NCI-H510A (cell line): ENCODE results near the gene ARHGAP15.

Experiments used
- DNase-seq: peaks from one replicate; lab custom pipeline; 2025; lab: John Stamatoyannopoulos, UW

ARHGAP15 gene

DNA sequence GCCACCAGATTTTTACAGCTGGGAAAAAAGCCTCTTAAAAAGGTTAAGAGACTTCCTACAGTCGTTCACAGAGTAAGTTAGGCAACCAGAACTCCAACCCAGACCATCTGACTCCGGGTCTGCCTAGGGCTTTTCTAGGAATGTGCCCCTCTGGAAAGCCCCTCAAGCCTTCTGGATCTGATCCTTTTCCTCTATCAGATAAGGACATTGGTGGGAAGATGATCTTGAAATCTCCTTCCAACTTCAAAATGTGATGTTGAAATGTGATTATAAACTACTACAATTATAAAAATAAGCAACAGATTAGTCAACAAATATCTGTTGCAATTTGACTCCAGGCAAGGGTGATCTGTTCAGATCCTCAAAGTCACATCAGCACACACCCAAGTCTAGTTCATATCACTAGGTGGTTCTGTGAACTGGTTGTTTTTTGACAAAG lies 270.4 kb downstream of the ARHGAP15 start:
- no peak for DNase-seq

DNA sequence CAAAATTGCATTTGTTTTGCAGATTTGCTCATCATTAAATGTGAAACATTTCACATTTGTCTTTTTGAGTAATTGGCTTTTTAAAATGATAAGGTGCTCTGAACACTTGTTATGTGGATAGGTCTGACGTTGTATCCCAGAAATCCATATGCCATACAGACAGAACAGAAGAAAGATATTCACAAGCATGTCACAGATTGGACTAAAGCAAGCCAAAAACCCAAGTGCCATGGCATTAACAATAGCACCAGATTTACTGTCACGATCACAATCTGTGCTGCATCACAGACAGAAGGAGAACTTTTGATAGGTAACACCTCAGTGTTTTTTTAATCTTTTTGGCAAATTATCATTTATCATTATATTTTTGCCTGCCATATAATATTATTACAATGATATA lies 272.6 kb downstream of the ARHGAP15 start:
- DNase-seq = no peak

DNA sequence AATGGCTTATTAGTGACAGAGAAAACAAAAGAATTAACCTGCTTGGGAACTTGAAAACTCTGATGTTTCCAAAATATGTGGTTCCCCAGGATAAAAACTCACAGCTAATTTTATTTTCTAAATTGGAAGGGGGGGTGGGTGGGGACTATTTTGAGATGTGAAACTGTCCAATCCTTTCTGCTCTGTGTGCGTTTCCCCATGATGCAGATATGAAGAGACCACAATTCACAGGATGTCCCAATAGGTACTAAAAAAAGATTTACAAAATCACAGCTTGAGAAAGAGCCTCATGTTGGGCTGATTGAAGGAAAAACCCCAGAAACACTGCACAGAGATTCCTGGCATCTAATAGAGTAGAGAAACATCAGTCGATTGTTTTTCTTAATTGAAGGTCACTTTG lies 273.2 kb downstream of the ARHGAP15 start:
- DNase-seq = no peak

DNA sequence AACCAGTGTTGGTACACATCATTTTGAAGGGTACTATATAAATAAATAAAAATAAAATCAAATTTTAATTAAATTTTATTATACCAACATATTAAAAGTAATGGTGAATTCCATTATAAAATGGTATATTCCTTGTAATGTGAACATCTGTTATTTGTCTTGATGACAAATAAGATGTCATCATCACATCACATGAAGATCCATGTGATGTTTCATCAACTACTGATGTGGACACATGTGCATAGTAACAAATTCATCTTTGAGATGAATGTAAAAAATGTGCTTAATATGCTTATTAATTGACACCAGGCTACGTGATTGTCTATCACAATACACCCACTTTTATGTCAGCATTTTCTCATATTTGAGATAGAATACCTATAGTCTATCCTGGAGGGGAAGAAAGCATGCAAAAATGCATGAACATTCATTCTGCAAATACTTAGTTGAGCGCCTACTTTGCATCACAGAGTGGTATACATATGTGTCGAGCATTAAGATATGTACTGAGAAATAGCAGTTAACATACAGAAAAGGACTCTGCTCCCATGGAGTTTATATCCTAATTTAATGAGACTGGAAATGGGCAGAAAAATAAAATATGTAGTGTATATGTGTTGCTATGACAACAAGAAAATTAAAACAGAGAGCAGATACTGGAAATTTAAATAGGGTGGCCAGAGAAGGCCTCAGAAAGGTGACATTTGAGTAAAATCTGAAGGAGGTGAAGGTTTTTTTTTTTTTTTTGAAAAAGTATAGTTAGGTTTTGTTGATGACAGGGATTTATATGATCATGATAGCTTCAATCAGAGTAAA lies 281.1 kb downstream of the ARHGAP15 start:
- DNase-seq = no peak

DNA sequence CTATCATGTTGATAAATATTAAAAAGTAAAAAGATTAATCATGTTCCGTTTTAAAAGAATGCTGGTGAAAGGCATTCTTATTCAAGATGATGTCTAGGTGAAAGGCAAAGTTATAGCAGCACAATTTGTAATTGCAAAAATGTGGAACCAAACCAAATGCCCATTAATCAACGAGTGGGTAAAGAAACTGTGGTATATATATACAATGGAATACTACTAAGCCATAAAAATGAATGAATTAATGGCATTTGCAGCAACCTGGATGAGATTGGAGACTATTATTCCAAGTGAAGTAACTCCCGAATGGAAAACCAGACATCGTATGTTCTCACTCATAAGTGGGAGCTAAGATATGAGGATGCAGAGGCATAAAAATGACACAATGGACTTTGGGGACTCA lies 286.4 kb downstream of the ARHGAP15 start:
- DNase-seq = no peak

DNA sequence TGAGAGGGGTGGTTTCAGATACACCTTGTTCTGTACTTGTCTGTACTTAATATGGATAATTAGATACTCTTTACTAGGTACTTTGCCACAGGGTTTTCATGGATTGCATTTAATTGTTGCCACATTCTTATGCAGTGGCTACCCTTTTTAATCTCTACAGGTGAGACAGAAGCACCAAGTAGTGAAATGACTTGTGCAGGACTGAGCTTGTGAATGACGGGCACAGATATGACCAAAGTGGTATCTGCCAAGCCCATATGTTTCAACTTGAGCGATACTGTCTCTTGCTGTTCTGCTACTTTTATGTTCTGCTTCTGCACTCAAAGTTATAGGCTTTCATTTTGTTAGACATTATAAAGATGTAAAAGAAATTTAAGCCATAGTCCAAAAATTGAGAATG lies 288.2 kb downstream of the ARHGAP15 start:
- DNase-seq = no peak

DNA sequence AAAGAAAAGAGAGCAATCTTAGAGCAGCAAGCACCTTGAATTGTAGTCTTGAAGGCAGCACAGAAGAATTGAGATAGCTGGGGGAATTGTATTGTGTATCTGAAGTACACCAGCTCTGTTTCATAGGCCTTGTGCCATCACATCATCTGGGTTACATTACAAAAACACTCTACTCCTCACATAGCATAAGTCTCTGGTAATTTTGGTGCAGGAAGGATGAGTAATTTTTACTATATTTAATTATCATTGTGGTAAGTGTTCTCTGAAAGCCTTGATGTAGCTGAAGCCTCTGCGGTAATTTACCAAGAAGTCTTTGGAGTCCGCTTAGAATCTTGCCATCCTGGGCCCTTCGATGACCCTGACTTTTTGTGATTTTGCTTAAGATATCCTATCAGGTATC lies 291.1 kb downstream of the ARHGAP15 start:
- no peak for DNase-seq

DNA sequence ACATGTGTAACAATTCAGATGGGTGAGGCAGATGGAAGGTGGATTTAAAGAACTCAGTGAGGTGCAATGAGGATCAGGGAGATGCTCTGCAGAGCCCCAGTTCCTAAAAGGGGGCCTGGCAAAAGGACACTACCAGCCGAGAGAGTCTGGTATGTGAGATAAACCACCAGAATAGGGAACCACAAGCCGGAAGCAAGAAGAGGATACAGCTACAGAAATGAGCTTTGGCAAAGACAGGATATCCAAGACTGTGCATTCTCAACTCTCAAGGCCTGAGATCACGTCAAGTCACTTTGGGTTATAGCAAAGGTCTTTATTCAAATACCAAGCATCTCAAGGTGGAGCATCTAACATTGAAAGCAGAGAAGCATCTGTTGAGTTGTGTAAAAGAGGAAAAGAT lies 293.5 kb downstream of the ARHGAP15 start:
- DNase-seq = no peak

DNA sequence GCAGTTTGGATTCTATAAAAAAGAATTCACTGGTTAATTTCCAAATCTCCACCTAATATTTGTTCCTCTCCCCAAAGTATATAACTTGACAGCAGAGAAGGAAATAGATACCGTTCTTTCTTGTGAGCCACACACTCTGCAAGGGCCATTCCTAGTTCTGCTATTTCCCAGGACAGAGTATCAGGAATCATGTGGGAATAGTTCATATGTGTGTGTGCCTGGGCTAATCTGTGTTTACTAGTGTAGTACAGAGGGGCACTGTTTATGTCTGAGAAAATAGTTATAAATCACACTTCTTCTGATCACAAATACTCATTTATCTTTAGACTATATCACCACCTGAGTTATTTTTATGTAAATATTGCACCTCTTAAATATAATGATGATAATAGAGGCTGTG lies 296.7 kb downstream of the ARHGAP15 start:
- DNase-seq = no peak

DNA sequence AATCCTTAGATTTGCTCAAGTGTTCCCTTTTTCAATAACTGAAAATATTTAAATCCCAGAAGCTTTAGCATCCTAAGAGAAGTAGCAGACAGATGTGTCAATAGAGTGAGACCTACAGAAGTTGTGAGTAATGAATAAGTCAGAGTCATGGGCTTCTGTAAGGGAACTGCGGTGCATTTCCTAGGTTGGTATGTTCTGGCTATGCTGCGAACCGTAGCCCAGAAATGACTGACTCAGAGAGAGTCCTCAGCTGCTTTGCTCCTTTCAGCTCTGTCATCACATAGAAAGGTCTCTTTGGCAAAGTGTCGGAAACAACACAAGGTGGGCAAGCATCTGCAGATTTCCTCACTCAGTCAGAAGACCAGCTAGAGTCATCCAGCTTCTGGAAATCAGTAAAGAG lies 297.1 kb downstream of the ARHGAP15 start:
- no peak for DNase-seq

DNA sequence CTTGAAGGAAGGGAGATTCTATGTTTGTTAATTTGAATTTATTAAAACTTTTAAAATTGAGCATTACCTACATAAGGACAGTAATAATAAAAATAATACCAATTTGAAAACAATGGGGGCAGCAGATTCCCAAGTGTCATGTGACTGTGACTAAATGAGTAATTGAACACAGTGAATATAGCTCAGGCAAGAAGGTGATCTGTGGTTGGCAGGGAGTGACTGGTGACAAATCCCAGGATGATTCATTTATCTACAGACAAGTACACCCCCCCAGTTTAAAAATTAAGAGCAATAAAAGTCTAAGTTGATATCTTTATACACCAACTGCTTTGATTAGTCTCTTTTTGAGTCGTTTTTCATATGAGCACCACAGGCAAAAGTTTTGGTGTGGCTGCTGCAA lies 299.5 kb downstream of the ARHGAP15 start:
- no peak for DNase-seq

DNA sequence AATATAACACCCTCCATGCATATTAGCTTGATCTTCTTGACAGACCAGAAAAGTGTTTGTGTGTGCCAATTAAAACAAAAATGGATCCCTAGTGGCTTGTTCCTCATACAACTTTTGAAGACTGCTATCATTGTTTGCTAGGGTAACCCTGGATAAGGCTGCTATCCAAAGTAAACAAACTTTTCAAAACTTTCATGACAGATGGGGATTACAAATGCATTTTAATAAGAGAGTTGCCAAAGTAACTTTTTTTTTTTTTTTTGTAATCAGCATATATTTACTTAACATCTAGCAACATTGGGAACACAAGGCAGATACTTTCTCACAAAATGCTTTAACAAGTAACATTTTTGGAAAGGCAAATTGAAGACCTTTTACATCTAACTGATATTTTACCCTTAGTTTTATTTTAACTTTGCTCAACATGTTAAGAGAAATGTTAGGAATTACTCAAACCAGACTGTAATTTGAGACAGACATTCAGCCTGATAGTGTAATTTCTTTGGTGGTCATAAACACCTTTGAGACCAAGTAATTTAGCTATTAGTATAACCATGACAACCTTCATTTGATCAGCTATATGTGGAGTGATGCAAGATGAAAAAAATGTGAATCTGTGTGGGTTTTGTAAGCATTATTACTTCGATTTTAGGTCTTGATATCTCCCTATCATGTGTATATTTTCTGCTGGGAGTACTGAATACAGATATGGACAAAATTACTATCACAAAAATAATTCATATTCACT lies 300.9 kb downstream of the ARHGAP15 start:
- DNase-seq = no peak

DNA sequence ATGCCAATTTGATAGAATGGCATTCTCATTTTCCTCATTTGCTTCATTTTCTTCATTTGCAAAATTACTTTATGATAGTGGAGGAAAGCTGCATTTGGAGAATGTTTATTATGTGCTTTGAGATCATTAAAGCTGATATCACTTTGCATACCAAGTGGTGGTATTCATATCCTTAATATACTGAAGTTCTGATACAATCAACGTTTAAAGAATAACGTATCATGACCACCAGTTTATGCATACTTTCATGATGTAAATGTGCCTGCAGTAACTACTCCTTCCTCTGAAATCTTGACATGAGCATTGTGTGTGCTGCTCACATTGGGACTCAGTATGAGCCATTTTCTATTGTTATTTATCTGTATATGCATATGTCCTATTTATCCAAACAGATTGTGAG lies 302.1 kb downstream of the ARHGAP15 start:
- no peak for DNase-seq

DNA sequence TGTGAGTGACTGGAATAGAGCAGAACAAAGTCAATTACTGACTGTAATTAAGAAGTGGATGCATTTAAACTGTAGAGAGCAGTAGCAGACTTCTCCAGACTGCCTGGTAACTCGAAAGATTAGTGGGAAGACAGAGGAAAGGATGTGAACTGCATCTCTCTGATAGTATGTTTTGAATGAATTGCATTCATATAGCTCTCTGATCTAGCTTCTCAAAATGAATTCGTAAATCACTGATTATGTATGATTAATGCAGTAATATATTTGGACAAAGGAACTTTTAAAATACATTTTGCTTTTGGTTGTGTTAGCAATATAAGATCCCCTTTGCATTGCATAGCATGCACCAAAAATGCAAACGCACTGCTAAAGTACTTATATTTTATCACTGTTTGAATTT lies 304.0 kb downstream of the ARHGAP15 start:
- DNase-seq = no peak

DNA sequence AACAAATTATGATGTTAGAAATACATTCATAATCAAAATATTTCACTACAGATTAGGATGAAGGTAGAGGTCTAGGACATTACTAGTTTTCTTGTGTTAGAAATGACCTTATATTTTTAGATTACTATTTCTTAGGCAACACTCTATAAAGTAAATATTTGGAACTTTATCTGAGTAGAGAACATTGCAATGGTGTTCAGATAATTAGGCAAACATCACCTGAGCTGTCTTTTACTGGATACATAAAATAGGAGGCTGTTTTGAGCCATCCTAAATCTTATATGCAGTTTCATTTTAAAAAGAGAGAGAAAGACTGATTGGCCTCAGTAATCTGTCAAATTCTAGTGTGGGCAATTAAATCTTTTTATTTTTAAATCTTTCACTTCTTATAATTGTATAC lies 304.6 kb downstream of the ARHGAP15 start:
- no peak for DNase-seq

DNA sequence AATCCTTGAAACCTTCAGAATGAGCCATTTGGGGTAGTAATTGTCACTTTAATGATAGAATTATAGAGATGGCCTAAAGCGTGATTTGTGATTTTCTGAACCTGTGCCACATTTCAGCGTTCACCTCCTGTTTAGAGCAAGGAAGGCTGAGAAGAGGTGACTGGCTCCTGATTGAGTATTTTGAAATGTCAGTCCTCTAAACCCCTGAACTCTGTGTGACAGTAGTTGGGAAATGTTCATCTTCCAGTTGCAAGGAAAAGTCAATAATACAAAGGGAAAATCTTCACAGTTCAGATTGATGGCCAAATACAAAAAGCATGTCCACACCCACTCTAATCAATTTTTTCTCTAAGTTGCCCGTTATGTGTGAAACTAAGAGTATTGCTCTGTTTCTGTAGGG lies 305.2 kb downstream of the ARHGAP15 start:
- DNase-seq = no peak

DNA sequence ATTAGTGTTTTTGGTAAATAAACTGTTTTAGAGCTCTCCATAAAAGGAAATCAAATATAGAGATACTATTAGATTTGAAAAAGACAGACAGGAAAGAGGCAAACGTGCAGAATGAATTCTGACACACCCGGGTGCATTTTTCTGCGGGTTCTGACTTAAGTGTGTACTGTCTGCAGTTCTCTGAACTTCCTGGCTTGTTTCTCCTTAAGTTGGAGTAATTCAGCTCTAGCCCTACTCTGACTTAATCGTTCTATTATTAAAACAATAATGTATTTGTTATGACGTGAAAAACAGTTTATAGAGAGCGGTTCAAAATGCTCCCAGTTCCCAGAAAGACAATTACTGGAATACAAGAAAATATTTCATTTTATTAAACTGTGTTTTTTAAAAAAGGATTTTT lies 305.9 kb downstream of the ARHGAP15 start:
- no peak for DNase-seq

DNA sequence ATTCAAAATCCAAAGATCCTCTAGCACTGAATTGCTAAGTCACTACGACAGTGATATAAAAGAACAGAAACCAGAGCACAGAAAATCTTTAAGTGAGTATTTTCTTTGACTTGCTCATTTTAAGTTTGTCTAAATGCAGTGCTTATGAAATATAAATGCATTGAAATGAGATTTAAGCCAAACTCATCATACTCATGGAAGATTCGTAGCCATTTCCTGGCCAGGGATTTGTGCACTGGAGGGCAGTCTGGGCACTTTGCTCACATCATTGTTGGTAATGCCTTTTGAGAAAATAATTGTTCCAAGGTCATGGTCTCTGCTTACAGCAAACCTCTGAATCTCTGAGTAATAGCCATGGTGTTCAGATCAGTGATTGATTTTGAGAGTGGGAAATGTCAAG lies 307.7 kb downstream of the ARHGAP15 start:
- no peak for DNase-seq

DNA sequence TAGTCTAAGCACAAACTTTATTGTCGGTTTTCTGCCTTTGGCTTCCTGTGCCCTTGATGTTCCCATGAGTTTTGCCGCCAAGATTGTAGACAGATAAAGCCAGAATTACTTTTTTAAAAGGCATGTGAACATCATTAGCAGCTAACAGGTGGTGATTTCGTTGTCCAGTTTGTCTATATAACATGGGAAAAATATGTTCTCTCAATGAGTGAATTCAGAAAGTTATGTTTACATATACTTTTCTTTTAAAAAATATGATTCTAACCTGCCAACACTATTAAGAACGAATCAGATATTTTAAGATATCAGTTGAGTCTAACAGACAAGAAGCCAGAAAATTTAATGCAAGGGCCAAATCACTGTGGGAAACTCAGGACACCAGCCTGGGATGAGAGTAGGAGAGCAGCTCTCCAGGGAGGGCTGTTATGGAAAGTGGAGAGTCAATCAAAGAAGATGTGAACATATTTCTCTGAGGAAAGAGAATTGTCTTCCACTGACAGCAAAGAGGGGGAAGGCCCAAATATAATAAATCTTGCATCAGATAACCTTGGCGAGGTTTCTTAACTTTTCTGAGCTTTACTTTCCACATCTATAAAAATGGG lies 311.3 kb downstream of the ARHGAP15 start:
- no peak for DNase-seq

DNA sequence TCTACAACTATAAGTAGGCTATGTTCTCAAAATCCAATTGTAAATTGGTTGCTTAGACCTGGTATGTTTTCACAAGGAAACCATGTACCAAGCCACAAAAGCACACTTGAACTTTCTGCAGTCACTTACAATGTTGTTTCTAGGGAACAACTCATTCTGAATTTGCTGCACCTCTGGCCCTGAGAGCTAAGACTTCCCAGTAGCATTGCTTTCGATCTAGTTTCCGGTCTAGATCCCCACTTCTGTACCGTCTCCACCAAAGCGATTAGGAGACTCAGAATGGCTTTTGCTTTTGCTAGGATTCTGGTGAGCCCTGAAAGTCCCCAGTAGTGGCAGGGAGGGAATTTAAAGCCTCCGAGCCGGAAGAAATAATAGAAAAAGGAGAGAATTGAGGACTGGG lies 313.0 kb downstream of the ARHGAP15 start:
- no peak for DNase-seq

DNA sequence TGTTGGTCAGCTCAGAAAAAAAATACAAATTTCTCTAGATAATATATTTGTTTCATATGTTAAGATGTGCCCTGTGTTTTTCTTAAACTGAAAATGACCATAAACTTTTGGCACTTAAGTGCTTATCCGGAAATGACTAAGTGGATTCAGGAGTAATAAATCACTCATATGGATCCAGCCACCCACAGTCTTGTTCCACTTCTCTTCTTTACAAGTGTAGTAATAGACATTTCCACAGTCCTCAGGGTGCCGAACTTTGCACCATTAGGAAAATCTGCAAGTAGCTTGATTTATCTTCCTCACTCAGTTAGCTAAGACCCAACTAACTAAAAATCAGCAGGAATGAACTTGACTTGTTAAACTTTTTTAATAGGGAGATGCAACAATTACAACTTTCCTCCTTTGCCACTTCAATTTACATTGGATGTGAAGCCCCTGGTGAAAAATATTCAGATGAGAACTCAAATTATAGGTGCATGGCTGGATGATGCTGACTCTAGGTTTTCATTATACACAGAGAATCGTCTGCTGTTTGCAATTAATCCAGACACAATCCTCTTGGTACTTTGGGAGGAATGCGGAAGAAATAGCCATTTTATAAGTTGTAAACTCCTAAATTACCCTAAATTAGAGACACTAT lies 322.5 kb downstream of the ARHGAP15 start:
- DNase-seq = peak; percentile 1

DNA sequence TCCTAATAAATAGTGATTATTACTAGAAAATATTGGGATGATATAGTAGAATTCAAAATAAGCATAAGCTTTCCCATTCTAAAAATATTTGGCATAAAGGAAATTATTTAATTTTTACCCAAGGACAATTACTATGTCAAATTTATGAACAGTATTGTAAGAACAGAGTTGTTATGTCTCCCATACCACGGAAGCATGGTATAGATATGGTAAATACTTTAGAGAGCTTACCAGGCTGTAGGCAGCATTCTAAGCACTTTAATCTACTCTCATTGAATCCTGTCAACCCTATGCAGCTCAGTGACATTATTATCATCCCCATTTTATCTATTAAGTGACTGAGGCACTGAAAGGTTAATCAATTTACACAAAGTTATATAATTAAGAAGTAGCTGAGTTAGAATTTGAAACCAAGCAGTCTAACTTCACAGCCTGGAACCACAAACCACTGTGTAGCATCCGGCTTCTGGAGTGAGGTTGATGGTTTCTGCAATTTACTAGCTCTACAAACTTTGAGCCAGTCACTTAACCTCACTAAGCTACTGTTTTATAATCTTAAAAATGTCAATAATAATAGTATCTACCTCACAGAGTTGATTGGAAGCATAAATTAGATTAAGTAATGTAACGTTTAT lies 323.7 kb downstream of the ARHGAP15 start:
- DNase-seq = no peak
